OCI-LY1 (cell line): ENCODE results near the gene KIAA1614.

Experiments
- EZH2 ChIP-seq: fragments of 200-600 bp; sonication (generic), shearing (Covaris generic); IDR thresholded peaks from 2 replicates; pipeline ENCODE4 v1.8.0; 2017; ENCODE audit warnings: borderline replicate concordance, mixed run types, mild to moderate bottlenecking, antibody characterized with exemption, low read length, moderate library complexity, mixed read lengths
- TF ChIP-seq, protein P1 (sequence below): fragments of 200-600 bp; sonication (generic), shearing (Covaris generic); IDR thresholded peaks from 2 replicates; pipeline ENCODE4 v1.5.1; 2017; ENCODE audit warnings: mild to moderate bottlenecking, antibody characterized with exemption, low read length, moderate library complexity, mixed read lengths

- TF ChIP-seq, protein P1, sequence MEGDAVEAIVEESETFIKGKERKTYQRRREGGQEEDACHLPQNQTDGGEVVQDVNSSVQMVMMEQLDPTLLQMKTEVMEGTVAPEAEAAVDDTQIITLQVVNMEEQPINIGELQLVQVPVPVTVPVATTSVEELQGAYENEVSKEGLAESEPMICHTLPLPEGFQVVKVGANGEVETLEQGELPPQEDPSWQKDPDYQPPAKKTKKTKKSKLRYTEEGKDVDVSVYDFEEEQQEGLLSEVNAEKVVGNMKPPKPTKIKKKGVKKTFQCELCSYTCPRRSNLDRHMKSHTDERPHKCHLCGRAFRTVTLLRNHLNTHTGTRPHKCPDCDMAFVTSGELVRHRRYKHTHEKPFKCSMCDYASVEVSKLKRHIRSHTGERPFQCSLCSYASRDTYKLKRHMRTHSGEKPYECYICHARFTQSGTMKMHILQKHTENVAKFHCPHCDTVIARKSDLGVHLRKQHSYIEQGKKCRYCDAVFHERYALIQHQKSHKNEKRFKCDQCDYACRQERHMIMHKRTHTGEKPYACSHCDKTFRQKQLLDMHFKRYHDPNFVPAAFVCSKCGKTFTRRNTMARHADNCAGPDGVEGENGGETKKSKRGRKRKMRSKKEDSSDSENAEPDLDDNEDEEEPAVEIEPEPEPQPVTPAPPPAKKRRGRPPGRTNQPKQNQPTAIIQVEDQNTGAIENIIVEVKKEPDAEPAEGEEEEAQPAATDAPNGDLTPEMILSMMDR, result no peak
- TF ChIP-seq EZH2, result no peak
These were observed 75.6 kb downstream of the KIAA1614 start for GRCh38 chr1:180988253-180988752.
